Measurements from ENCODE around the gene TMEM106C.

Gene TMEM106C, protein sequence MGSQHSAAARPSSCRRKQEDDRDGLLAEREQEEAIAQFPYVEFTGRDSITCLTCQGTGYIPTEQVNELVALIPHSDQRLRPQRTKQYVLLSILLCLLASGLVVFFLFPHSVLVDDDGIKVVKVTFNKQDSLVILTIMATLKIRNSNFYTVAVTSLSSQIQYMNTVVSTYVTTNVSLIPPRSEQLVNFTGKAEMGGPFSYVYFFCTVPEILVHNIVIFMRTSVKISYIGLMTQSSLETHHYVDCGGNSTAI

DNA sequence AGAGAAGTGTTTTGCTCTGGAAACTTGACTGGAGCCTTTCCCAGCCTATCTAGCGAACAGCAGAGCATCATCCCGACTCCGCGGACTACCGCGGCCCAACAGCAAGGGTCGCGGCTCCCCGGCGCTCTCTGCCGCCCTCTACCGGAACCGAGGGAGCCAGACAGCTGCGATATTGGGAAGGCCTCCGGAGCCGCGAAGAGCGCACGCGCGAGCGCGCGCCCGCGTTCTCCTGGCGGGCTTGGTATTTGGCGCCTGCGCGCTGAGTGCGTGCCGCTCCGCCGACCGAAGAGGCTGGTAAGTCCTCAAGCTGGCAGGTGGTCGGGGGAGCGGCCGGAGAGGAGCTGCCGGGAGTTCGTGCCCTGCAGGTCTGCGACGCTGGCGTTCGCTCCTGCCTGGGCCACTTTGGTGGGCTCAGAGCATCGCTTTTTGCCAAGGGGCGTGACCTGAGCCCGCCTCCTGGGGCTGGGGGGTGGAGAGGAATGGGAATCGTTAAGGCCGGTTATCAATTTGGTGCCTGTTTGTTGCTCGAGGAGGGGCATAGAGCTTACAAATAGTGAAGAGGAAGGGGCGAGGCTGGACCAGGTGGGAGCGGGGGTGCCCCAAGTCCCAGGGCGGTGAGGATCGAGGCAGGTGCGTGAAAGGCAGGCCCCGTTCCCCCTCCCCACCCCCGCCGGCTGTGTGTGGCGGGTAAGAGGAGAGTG, at the start of gene TMEM106C:
TMEM106C (plus strand) TSS at position 257 of the 701 bp plus-strand sequence. CDS start 641 bp downstream, outside the sequence.
- peak; percentile 79 to 90 for DNase-seq

DNA sequence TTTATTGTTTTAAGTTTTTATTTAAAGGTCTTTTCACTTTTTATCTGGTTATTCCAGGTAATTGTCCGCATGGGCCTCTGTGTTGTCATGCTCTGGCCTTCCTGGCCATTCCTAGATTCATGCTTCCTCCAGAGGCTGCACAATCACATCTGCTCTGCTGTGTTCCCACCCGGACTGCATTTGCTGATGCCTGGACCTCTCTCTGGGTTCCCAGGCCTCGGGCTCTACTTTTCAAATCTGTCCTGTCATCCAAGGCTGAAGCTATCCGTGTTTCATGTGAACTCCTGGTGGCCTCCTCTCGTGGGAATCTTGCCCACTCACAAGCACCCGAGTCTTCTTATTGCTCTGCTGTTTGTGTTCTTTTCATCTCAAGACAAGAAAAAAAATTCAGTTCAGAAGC, 42.5 kb upstream of the TMEM106C start:
- no peak for DNase-seq

DNA sequence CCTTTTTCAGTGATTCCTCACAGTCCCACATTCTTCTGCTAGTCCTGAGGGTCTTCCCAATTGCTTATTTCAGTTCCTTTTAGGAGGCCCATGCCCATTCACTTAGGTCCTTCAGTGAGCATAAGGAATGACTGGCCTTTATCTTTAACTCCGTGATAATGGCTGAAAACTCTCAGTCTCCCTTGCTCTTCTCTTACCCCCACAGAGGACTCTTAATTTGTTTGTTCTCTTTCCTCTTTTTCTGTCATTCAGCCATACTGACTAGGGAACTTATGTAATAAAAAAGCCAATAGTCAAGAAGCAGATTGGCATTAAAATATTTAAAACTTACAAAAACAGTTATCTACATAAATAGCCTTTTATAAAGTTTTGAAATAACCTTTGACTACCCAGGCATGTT, 41.5 kb upstream of the TMEM106C start:
- no peak for DNase-seq

DNA sequence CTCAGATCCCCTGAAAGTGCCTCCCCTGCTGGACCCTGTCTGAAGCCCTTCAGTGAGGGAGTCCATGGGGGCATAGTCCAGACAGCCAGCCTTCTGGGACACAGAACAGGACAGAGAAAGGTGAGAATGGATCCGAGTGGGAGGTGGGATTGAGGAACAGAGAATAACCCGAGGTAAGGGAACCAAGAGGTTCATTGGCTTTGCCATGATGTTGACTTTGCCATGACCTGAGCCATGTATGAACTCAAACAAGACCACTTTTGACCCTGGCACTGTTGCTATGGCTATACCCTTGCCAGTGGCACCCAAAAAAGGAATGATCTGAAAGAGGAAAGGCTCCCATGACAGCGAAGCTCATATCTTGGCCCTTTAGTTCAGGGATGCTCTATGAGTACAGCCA, 36.0 kb upstream of the TMEM106C start:
- no peak for DNase-seq

DNA sequence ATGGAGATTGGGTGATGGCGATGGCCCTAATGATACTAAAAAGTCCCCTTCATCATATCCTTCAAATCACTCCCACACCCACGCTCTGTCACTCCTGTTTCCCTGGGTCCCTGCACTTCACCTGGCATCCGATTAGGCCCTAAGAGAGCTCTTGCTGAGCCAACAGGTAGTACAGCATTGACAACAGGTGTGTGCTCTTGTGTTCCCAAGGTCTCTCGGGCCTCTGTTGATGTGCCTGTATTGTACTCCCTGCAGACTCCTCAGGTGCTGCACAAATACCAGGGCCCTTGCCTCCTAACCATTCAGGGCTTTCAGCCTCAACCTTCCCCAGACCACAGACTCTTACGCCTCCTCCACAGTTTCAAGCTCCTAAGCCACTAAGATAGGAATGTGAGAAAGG, 32.8 kb upstream of the TMEM106C start:
- DNase-seq = no peak

DNA sequence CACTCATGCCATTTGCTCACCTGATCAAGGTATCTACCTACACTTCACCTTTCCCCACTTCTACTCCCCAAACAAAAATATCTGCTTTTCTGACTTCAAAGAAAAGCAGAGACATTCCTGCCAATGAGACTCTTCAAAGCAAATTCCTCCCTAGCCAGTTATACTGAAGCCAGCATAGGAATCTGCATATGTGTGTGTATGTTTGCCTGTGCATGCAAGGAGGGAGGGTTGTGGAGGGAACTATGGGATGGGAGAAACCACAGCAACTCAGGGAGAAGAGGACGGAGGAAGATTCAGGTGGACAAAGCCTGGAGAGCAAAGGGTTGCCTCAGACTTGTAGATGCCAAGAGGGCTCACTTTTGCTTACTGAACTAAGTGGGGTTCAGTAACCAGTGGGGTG, 32.2 kb upstream of the TMEM106C start:
- DNase-seq = no peak

DNA sequence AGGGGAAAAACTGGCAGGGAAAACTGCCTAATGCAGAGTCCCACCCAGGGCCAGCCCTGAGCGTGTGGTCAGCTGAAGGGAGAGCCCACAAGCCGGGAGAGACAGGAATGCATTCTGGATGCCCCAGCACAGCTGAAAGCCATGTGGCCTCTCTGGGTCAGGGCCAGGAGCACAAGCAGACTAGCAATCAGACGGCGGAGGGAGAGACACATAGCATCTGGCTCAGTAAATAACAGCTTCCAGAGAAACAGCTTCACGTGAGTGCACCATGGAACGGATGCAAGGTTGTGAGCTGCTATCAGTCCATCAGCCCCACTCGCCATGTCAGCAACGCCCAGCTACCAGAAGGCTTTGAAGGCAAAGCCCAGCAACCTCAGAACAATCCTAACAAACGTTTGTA, 28.2 kb upstream of the TMEM106C start:
- no peak for DNase-seq

DNA sequence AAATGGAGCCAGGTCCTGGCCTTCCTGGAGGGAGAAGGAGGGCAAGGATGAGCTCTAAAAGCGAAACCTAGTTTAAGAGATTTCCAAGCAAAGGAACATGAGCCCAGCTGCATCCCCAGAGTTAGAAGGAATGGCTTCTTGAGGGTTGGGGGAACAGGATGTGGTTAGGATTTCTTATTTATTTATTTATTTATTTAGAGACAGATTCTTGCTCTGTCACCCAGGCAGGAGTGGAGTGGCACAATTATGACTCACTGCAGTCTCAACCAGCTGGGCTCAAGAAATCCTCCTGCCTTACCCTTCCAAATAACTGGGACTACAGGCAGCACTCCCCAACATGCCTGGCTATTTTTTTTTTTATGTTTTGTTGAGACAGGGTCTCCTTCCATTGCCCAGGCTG, 25.3 kb upstream of the TMEM106C start:
- no peak for DNase-seq

DNA sequence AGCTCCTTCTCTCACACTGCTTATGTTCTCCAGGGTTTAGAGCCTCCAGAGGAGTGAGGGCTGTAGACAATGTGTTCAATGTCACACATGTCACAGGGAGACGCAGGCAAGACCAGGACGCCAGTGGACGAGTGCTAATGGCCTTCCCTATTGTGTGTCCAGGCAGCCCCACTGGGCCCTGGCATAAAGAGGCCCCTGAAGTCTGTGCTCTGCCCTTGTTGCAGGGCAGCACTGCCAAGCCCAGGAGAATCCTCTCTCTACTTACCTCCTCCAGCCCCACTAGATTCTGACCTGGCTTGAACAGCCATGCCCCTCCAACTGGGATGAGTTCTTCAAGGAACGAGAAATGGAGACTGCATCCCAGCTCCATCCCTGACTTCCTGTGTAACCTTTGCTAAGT, 24.8 kb upstream of the TMEM106C start:
- no peak for DNase-seq

DNA sequence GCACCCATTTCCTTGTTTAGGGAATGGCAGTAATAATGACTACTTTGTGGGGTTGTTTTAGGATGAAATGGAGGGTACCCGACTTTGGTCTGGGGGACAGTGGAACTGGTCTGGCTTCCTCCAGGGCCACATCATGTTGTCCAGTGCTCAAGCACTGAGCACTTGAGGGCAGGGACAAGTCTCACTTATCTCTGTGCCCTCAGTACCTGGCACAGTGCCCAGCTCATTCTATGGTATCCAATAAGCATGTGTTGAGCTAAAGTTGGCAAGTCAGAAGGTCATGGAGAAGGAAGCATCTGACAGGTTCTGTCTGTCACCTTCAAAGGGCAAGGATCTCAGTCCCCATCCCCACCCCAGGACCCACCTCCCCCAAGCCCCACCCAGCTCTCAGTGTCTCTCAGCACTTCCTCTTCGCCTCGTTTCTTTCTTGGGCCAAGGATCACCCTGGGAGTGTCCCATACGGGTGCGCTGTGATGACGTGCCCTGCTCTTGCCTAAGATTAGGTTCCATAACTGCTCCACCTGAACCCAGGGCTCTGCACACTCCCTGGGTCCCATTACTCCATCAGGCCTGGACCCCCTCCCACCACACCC, 24.3 kb upstream of the TMEM106C start:
- DNase-seq = no peak

DNA sequence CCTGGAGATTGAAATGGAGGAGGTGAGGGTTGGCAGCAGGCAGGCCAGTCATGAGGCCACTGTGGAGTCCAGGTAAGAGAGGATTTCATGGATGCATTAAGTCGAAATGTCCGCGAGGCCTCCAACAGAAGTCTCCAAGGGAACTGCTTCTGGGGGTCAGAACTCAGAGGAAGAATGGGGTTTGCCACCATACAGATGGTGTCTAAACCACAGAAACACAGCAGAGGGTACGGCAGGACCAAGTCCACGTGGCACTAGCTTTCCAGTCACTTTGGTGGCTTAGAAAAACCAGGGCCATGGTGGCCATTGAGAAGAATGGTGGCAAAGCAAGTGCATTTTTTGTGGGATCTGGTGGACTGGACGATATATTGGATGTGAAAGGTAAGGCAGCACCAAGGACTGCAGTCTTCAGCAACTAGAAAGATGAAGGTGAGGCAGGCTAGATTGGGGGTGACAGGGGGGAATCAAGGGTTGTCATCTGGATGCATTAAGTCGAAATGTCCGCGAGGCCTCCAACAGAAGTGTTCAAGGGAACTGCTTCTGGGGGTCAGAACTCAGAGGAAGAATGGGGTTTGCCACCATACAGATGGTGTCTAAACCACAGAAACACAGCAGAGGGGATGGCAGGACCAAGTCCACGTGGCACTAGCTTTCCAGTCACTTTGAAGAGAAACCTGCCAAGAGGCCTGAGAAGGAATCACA, 22.5 kb upstream of the TMEM106C start:
- DNase-seq = no peak

DNA sequence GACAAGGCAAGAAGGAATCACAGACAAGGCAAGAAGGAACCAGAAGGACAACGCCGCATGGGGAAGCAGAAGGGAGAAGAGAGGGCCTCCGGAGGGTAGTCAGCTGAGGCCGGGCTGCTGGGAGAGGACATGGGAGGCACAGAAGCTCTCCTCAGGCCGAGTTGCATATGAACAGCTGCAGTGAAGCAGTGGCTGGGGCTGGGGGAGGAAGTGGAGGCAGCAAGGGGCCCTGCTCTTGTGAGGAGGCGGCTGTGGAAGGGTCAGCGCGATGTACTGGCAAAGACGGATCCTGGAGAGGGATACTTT, 22.0 kb upstream of the TMEM106C start:
- no peak for DNase-seq

DNA sequence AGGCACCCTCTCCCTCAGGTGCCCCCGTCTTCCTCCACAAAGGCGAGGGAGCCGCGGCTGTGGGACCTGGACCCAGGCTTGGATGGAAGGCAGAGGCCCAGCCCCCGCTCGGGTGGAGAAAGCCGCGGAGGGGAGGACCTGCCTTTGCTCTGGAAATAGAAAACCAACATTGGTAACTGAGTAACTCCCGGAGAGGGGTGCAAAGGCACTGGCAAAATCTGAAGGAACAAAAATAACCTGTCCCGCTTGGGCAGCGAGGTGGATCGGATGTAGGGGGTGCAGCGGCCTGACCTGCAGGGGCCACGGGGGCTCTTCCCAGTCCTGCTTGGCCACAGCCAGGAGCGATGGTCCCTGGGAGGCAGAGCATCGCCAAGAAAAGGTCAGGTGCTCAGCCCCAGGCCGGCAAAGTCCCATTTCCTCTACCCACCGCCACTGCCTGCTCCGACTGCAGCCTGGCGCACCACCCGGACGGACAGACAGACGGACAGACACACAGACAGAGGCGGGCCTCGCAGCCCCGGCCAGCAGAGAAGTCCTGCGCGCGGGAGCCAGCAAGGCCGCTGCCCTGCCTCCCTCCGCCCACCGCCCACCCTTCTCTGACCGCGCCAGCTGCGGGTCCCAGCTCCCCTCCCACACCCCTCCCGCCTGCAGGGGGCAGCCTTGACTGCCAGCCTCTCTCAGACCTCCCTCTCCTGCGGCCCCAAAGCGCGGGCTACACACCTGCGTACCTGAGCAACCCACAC, 21.4 kb upstream of the TMEM106C start:
- DNase-seq = no peak

DNA sequence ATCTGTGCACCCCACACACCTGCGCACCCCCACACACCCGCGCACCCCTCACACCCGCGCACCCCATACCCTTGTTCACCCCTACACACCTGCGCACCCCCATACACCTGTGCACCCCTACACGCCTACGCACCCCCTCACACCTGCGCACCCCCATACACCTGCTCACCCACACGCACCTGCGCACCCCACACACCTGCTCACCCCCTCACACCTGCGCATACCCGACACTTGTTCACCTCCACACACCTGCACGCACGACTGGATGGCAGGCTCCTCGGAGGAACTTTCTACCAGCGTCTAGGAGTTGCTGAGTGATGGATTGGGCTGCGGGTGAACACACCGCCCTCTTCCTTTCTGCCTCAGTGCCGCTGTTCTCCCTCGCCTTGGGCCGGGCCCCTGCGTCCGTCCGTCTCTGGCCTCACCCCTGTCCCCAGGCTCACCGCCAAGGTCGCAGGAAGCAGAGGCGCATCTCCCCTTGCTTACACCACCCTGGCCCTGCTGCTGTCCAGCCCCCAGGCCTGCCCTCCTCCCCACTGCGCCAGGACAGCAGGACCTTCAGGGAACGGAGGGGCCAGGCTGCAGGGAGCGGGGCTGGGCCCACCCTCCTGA, 20.7 kb upstream of the TMEM106C start:
- no peak for DNase-seq

DNA sequence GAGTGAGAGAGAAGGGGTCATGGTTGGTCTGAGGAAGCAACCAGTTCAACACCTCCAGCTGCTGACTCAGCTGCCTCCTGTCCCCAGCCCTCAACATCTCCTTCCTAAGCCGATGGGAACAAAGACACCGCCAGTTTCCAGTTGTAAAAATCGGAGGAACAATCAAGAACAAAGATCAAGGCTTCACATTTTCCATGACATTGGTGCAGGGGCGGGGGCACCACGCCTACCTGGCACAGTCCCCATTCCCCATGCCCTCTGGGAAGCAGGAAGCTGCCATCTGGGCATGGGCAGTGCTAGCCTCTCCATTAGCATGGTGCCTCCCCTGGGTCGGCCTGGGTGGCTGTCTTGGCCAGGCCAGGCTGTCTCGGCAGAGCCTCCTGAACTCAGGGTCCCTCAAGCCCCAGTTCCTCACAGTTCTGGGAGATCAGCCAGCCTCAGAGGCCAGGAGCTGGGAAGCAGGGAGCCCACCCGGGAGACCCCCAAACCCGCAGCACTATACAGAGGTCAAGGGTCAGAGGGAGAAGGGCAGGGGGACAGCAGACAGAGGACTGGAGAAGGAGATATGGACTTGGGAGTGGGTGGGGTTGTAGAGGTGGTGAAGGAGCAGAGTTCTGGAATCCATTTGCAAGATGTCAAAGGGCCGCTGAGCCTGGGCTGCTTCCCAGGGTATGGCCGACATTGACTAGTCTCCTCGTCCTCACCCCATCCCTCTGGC, 19.6 kb upstream of the TMEM106C start:
- no peak for DNase-seq

DNA sequence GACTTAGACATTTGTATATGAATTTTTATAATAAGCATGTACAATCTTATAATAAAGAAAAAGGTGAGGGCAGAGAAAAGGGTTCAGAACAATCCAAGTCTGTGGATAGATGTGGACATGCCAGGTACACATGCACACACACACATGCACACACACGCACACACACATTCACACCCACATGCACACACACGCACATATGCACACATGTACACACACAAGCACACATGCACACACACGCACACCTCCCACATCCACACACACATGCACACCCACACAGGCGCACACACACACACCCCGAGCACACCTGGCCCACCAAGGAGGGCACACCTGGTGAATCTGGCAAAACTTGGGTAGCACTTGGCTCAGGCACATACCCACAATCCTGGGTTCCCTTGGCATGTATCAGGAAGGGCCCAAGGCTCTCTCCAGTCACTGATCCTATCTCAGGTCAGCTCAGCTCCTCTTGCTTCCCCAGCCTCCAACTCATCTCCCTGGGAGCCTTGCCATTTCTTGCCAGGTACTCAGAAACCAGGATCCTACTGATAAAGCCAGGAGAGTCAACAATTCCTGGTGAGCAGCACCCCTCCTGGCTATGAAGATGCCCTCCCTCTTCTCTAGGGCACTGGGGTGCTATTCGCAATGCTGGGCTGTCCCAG, 18.6 kb upstream of the TMEM106C start:
- DNase-seq = no peak

DNA sequence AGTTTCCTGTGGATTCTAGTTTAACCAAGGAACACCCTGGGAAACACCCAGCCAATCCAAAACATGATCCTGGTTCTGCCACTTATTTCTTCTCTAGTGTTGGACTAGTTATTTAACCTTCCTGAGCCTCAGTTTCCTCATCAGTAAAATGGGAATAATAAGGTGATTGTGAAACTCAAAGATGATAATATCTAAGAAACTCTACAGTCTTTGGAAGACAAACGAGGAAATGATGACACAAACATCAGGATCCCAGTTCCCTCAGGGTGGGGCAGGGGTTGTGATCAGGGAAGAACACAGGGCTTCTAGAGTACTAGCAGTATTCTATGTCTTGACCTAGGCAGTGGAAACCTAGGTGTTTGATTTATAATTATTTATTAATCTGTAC, 18.1 kb upstream of the TMEM106C start:
- DNase-seq = no peak

DNA sequence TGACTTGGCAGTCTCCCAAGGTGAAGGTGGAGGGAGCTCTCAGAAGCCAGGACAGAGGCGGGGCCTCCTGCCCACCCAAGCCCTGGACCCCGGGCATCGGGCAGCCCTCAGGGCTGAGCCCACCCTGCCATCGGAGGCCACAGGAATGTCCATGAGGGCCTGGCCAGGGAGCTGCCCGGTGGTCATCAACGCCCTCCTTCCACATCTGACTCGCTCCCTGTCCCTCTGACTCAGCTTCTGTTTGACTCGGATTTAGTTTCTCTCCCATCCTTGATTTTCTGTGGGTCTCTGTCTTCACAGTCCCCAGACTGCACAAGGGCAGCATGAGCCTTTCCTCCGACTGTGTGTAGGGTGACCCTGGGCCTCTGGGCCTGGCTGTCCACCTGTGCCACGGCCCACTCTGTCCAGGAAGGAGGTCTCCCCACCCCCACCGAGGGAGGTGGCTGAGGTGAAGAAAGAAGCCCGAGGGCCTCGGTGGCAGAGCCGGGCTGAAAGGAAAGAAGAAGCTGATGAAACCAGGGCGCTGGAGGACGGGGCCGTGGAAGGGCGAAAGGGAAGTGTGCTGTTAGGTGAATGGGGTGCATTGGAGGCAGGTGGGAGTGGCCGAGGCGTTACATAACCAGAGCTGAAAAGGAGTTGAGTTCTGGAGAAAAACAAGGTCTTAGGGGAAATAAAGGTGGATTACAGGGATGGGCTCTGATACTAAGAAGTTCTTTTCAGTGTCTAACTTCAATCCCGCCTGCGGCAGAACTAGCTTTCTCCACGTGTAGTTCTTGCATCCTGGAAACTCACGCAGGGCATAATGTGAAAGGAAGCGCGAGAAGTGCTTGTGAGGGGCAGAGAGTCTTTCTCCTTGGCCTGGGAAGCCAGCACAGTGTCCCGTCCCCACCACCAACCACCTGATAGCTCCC, 16.7 kb upstream of the TMEM106C start:
- DNase-seq = no peak

DNA sequence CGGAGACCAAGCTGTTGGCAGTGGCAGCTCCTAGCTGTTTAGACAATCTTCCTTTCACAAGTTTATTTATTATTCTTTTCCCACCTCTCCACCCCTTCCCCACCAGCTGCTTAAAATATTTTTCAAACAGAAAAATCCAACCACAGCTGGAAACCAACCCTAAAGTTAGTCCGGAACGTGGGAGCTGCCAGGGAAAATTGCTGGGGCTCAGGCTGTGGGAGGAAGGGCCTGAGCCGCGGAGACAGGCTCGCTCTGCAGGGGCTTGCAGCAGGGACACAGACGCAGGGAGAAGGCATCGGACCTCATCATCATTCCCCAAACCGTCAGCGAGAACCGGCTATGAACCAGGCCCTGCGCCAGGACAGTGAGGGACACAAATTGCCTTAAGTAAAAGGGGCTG, 16.1 kb upstream of the TMEM106C start:
- no peak for DNase-seq
